SK-N-SH treated with all-trans-retinoic acid at 6 μM for 48 hours (cell line): Measurements from ENCODE around the gene KCTD13.

Experiments
- ATAC-seq: fragments of 200-7000 bp; cut with Tn5 transposase; 3 replicates; pipeline ENCODE4 v1.9.1; 2020; ENCODE audit warnings: mild to moderate bottlenecking, moderate library complexity
- ARNTL ChIP-seq: fragments of 450-650 bp; formaldehyde crosslinking; IDR thresholded peaks from 2 replicates; pipeline ENCODE4 v1.5.0; 2020; ENCODE audit warnings: low read depth, mild to moderate bottlenecking, moderate library complexity, borderline replicate concordance
- BACH2 ChIP-seq: fragments of 250-450 bp; sonication (Bioruptor Pico); IDR thresholded peaks from 2 replicates; pipeline ENCODE4 v1.9.0; 2021; ENCODE audit warnings: mild to moderate bottlenecking, borderline replicate concordance
- CREB5 ChIP-seq: fragments of 250-450 bp; sonication (Bioruptor Pico); IDR thresholded peaks from 2 replicates; pipeline ENCODE4 v1.5.1; 2020; ENCODE audit warnings: low read depth, mild to moderate bottlenecking, moderate library complexity
- CSDC2 ChIP-seq: fragments of 250-450 bp; sonication (Bioruptor Pico); IDR thresholded peaks from 2 replicates; pipeline ENCODE4 v1.5.0; 2020; ENCODE audit warnings: mild to moderate bottlenecking, moderate library complexity
- CSRNP3 ChIP-seq: fragments of 250-450 bp; sonication (Bioruptor Pico); IDR thresholded peaks from 2 replicates; pipeline ENCODE4 v1.5.1; 2021; ENCODE audit warnings: mild to moderate bottlenecking, moderate library complexity
- ESRRG ChIP-seq: fragments of 250-450 bp; sonication (Bioruptor Pico); IDR thresholded peaks from 2 replicates; pipeline ENCODE4 v1.6.1; 2021; ENCODE audit warnings: mild to moderate bottlenecking
- GLIS3 ChIP-seq: fragments of 250-450 bp; sonication (Bioruptor Pico); IDR thresholded peaks from 2 replicates; pipeline ENCODE4 v1.5.0; 2020; ENCODE audit warnings: mild to moderate bottlenecking, moderate library complexity
- ISL1 ChIP-seq: fragments of 250-450 bp; sonication (Bioruptor Pico); IDR thresholded peaks from 2 replicates; pipeline ENCODE4 v2.1.2; 2022; ENCODE audit warnings: mild to moderate bottlenecking, moderate library complexity
- OSR1 ChIP-seq: fragments of 250-450 bp; sonication (Bioruptor Pico); IDR thresholded peaks from 2 replicates; pipeline ENCODE4 v1.8.0; 2022; ENCODE audit warnings: moderate library complexity, mild to moderate bottlenecking, inconsistent platforms
- PATZ1 ChIP-seq: fragments of 250-450 bp; sonication (Bioruptor Pico); IDR thresholded peaks from 2 replicates; pipeline ENCODE4 v1.8.0; 2020; ENCODE audit warnings: mild to moderate bottlenecking, moderate library complexity, borderline replicate concordance
- POU6F1 ChIP-seq: fragments of 250-450 bp; sonication (Bioruptor Pico); IDR thresholded peaks from 2 replicates; pipeline ENCODE4 v1.8.0; 2021; ENCODE audit warnings: low read depth, mild to moderate bottlenecking, moderate library complexity, borderline replicate concordance
- PPARA ChIP-seq: fragments of 250-450 bp; sonication (Bioruptor Pico); IDR thresholded peaks from 2 replicates; pipeline ENCODE4 v1.5.0; 2020; ENCODE audit warnings: mild to moderate bottlenecking, borderline replicate concordance
- RARB ChIP-seq: fragments of 250-450 bp; sonication (Bioruptor Pico); IDR thresholded peaks from 2 replicates; pipeline ENCODE4 v1.8.0; 2021; ENCODE audit warnings: mild to moderate bottlenecking, moderate library complexity
- SNAI2 ChIP-seq: fragments of 250-450 bp; sonication (Bioruptor Pico); IDR thresholded peaks from 2 replicates; pipeline ENCODE4 v1.5.0; 2020; ENCODE audit warnings: mild to moderate bottlenecking, moderate library complexity
- TCF4 ChIP-seq: fragments of 250-450 bp; sonication (Bioruptor Pico); IDR thresholded peaks from 2 replicates; pipeline ENCODE4 v1.8.0; 2021; ENCODE audit warnings: mild to moderate bottlenecking, moderate library complexity, borderline replicate concordance
- TOX ChIP-seq: fragments of 250-450 bp; sonication (Bioruptor Pico); IDR thresholded peaks from 2 replicates; pipeline ENCODE4 v1.8.0; 2021; ENCODE audit warnings: mild to moderate bottlenecking, moderate library complexity, borderline replicate concordance
- TSHZ2 ChIP-seq: fragments of 250-450 bp; sonication (Bioruptor Pico); IDR thresholded peaks from 2 replicates; pipeline ENCODE4 v1.5.0; 2020; ENCODE audit warnings: mild to moderate bottlenecking, moderate library complexity
- ZC3H10 ChIP-seq: fragments of 250-450 bp; sonication (Bioruptor Pico); IDR thresholded peaks from 2 replicates; pipeline ENCODE4 v1.5.1; 2021; ENCODE audit warnings: mild to moderate bottlenecking, moderate library complexity
- ZFP3 ChIP-seq: fragments of 250-450 bp; sonication (Bioruptor Pico); IDR thresholded peaks from 2 replicates; pipeline ENCODE4 v1.5.0; 2020; ENCODE audit warnings: mild to moderate bottlenecking, moderate library complexity
- ZFP30 ChIP-seq: fragments of 450-650 bp; formaldehyde crosslinking; IDR thresholded peaks from 2 replicates; pipeline ENCODE4 v1.5.0; 2022; ENCODE audit warnings: mild to moderate bottlenecking, moderate library complexity
- ZNF70 ChIP-seq: fragments of 450-650 bp; formaldehyde crosslinking; IDR thresholded peaks from 2 replicates; pipeline ENCODE4 v1.5.0; 2020; ENCODE audit warnings: mild to moderate bottlenecking, moderate library complexity
- ZNF8 ChIP-seq: fragments of 450-650 bp; formaldehyde crosslinking; IDR thresholded peaks from 2 replicates; pipeline ENCODE4 v1.5.0; 2020; ENCODE audit warnings: mild to moderate bottlenecking, moderate library complexity

KCTD13 gene

GRCh38 chr16:29925105-29925756 is 795 bp downstream of the KCTD13 start (continued):
- TF ChIP-seq ZFP30 (no peak), ZC3H10 (CRISPR knock-in tag) (no peak)

GRCh38 chr16:29922986-29923501 is 3.0 kb downstream of the KCTD13 start:
- TF ChIP-seq ZNF70 (CRISPR knock-in tag) (no peak), GLIS3 (CRISPR knock-in tag) (no peak), TSHZ2 (CRISPR knock-in tag) (no peak), ZFP30 (no peak), ZC3H10 (CRISPR knock-in tag) (no peak), CSRNP3 (CRISPR knock-in tag) (no peak), ARNTL (CRISPR knock-in tag) (no peak), OSR1 (CRISPR knock-in tag) (no peak), ZFP3 (CRISPR knock-in tag) (no peak), CREB5 (no peak), CSDC2 (CRISPR knock-in tag) (no peak), ESRRG (no peak), TOX (CRISPR knock-in tag) (no peak), ZNF8 (no peak)
- no peak for ATAC-seq

- TF ChIP-seq SNAI2 (CRISPR knock-in tag) (no peak), OSR1 (CRISPR knock-in tag) (no peak), TCF4 (CRISPR knock-in tag) (no peak), CSDC2 (CRISPR knock-in tag) (no peak), PPARA (CRISPR knock-in tag) (no peak), GLIS3 (CRISPR knock-in tag) (no peak)
- ATAC-seq, result no peak
These were observed 3.7 kb downstream of the KCTD13 start for GRCh38 chr16:29922326-29922725.

- no peak for ATAC-seq
- TF ChIP-seq ZNF70 (CRISPR knock-in tag) (no peak), ZFP3 (CRISPR knock-in tag) (no peak), CREB5 (no peak), BACH2 (CRISPR knock-in tag) (no peak), ZFP30 (no peak), TSHZ2 (CRISPR knock-in tag) (no peak), ARNTL (CRISPR knock-in tag) (no peak), ISL1 (CRISPR knock-in tag) (no peak), POU6F1 (CRISPR knock-in tag) (no peak), SNAI2 (CRISPR knock-in tag) (no peak), RARB (CRISPR knock-in tag) (no peak), ZC3H10 (CRISPR knock-in tag) (no peak), CSDC2 (CRISPR knock-in tag) (no peak), PATZ1 (CRISPR knock-in tag) (no peak), OSR1 (CRISPR knock-in tag) (no peak)
These were observed 5.0 kb downstream of the KCTD13 start for GRCh38 chr16:29921034-29921385.
